ENCODE data around the gene CACNB2. TPM values are rescaled to one million over a fixed set of nuclear protein-coding genes. Genes with fewer than 3 reads are reported as not detected.

Gene CACNB2
- total RNA-seq, 2 donors from 2014 or later = 19.0 to 20.6 TPM

GRCh38 chr10:18333621-18334020 lies 193.4 kb downstream of the CACNB2 start:
- H3K27ac ChIP-seq = peak overlapping the region; percentile 41 to 82
- no peak overlapping the region for H3K4me3 ChIP-seq
- H3K9me3 ChIP-seq = no peaks in the 10 kb centered on the region
- H3K4me1 ChIP-seq = peaks cover 0 to 22% of the 10 kb centered on the region in 2 donors
- H3K36me3 ChIP-seq = no peaks in the 10 kb centered on the region
- no peaks in the 10 kb centered on the region for H3K27me3 ChIP-seq
- no peak for DNase-seq (ENCODE audit: low spot score)
- no peak for TF ChIP-seq CTCF (IDR thresholded peaks at IDR 0.05)

GRCh38 chr10:18334116-18334867 lies 194.1 kb downstream of the CACNB2 start:
- Histone ChIP-seq H3K4me3 (no peak overlapping the region), H3K36me3 (no peaks in the 10 kb centered on the region), H3K9me3 (no peaks in the 10 kb centered on the region), H3K27me3 (no peaks in the 10 kb centered on the region), H3K27ac (peak overlapping the region; percentile 41 to 82), H3K4me1 (peaks cover 0 to 22% of the 10 kb centered on the region in 2 donors)
- DNase-seq (ENCODE audit: low spot score) = no peak
- no peak for TF ChIP-seq CTCF (IDR thresholded peaks at IDR 0.05)

GRCh38 chr10:18340496-18341051 lies 200.3 kb downstream of the CACNB2 start:
- TF ChIP-seq CTCF (IDR thresholded peaks at IDR 0.05) = no peak
- no peaks in the 10 kb centered on the region for H3K36me3 ChIP-seq
- no peak for DNase-seq (ENCODE audit: low spot score)
- peak overlapping the region; percentile 79 to 85 for H3K27ac ChIP-seq
- H3K4me1 ChIP-seq = no peaks in the 10 kb centered on the region
- no peaks in the 10 kb centered on the region for H3K27me3 ChIP-seq
- H3K4me3 ChIP-seq = peak overlapping the region; percentile 51 to 53
- no peaks in the 10 kb centered on the region for H3K9me3 ChIP-seq

- H3K27ac ChIP-seq = peak overlapping the region; percentile 79 to 85
- H3K9me3 ChIP-seq = no peaks in the 10 kb centered on the region
- DNase-seq (ENCODE audit: low spot score) = no peak
- no peaks in the 10 kb centered on the region for H3K27me3 ChIP-seq
- H3K4me1 ChIP-seq = no peaks in the 10 kb centered on the region
- H3K4me3 ChIP-seq = peak overlapping the region; percentile 51 to 53
- TF ChIP-seq CTCF (IDR thresholded peaks at IDR 0.05) = no peak
- H3K36me3 ChIP-seq = no peaks in the 10 kb centered on the region
These were observed 200.8 kb downstream of the CACNB2 start for GRCh38 chr10:18341055-18341454.

GRCh38 chr10:18343573-18343972 lies 203.3 kb downstream of the CACNB2 start:
- Histone ChIP-seq H3K27ac (peak overlapping the region in 1 of 2 donors; percentile 85), H3K4me1 (no peaks in the 10 kb centered on the region)

More at GRCh38 chr10:18343573-18343972, 203.3 kb downstream of the CACNB2 start:
- Histone ChIP-seq H3K4me3 (no peak overlapping the region), H3K27me3 (no peaks in the 10 kb centered on the region), H3K36me3 (no peaks in the 10 kb centered on the region), H3K9me3 (no peaks in the 10 kb centered on the region)
- no peak for DNase-seq (ENCODE audit: low spot score)
- no peak for TF ChIP-seq CTCF (IDR thresholded peaks at IDR 0.05)
